Naive thymus-derived CD4-positive, alpha-beta T cell (primary cell): ENCODE data around the gene KIF26B. TPM values are rescaled to one million over a fixed set of nuclear protein-coding genes. Genes with fewer than 3 reads are reported as not detected.

Experiments
- ATAC-seq: fragments of 150-1000 bp; cut with Tn5 transposase; 2 replicates; pipeline ENCODE4 v1.10.0; 2021; ENCODE audit warnings: mild to moderate bottlenecking, moderate library complexity
- CTCF ChIA-PET: fragments of 350-600 bp; sonication (Branson Sonifier 250); formaldehyde crosslinking; loops from one replicate; lab custom pipeline; 2021; ENCODE audit warnings: antibody characterized with exemption; lab: Charles Lee
- POLR2A ChIA-PET: fragments of 350-600 bp; sonication (Branson Sonifier 250); formaldehyde crosslinking; loops from one replicate; lab custom pipeline; 2021; ENCODE audit warnings: antibody characterized with exemption, inconsistent platforms; lab: Charles Lee
- DNase-seq, 9 donors: peaks; one replicate each; pipeline versions ENCODE4 v3.0.0 to v3.0.0-alpha.2; 2020 to 2022; ENCODE audit warnings: mixed read lengths in 1 of 9
- H3K27ac ChIP-seq: one replicate; pipeline ENCODE4 v1.7.0; 2013; ENCODE audit warnings: mild to moderate bottlenecking, low read depth, low read length, moderate library complexity
- H3K27me3 ChIP-seq, 2 donors: one replicate each; pipeline ENCODE4 v1.7.0; 2013; ENCODE audit warnings: low read length in 2 of 2, mild to moderate bottlenecking in 2 of 2, moderate library complexity in 2 of 2; ENCODE audit not compliant: control insufficient read depth in 2 of 2, insufficient read depth in 2 of 2
- H3K36me3 ChIP-seq, 3 experiments: 1 replicate in 2 of 3; 2 replicates in 1 of 3; pipeline ENCODE4 v1.7.0; 2013; ENCODE audit warnings: low read length in 3 of 3, mild to moderate bottlenecking in 3 of 3, moderate library complexity in 1 of 3; ENCODE audit not compliant: insufficient read depth in 3 of 3, control insufficient read depth in 2 of 3
- H3K4me1 ChIP-seq, 2 donors: one replicate each; pipeline ENCODE4 v1.7.0; 2013; ENCODE audit warnings: low read length in 2 of 2, mild to moderate bottlenecking in 2 of 2, moderate library complexity in 1 of 2; ENCODE audit not compliant: control insufficient read depth in 2 of 2, insufficient read depth in 2 of 2
- H3K4me3 ChIP-seq: 2 replicates; pipeline ENCODE4 v1.7.0; 2013; ENCODE audit warnings: mild to moderate bottlenecking, low read length
- H3K9me3 ChIP-seq, 3 experiments: 1 replicate in 2 of 3; 2 replicates in 1 of 3; pipeline ENCODE4 v1.7.0; 2013; ENCODE audit warnings: low read length in 3 of 3; ENCODE audit not compliant: control insufficient read depth in 2 of 3
- H3K27ac Mint-ChIP-seq, 9 donors: one replicate each; pipeline ENCODE4 v1.8.0; 2020 to 2022; ENCODE audit warnings: mixed read lengths in 9 of 9, mild to moderate bottlenecking in 8 of 9, moderate library complexity in 5 of 9, inconsistent platforms in 2 of 9
- H3K27me3 Mint-ChIP-seq, 5 donors: one replicate each; pipeline ENCODE4 v1.8.0; 2021 to 2022; ENCODE audit warnings: mixed read lengths in 5 of 5, mild to moderate bottlenecking in 1 of 5
- H3K36me3 Mint-ChIP-seq, 5 donors: one replicate each; pipeline ENCODE4 v1.8.0; 2020 to 2022; ENCODE audit warnings: mixed read lengths in 5 of 5, mild to moderate bottlenecking in 3 of 5, inconsistent platforms in 1 of 5
- H3K4me1 Mint-ChIP-seq, 7 donors: one replicate each; pipeline ENCODE4 v1.8.0; 2020 to 2022; ENCODE audit warnings: mixed read lengths in 7 of 7, mild to moderate bottlenecking in 3 of 7, inconsistent platforms in 1 of 7
- H3K4me3 Mint-ChIP-seq, 10 donors: one replicate each; pipeline ENCODE4 v1.8.0; 2020 to 2022; ENCODE audit warnings: mild to moderate bottlenecking in 10 of 10, mixed read lengths in 10 of 10, moderate library complexity in 6 of 10, inconsistent platforms in 2 of 10
- H3K9me3 Mint-ChIP-seq, 11 donors: one replicate each; pipeline ENCODE4 v1.8.0; 2020 to 2022; ENCODE audit warnings: mixed read lengths in 11 of 11, mild to moderate bottlenecking in 4 of 11, inconsistent platforms in 1 of 11, moderate library complexity in 1 of 11
- intact Hi-C, 2 donors: fragments of 100-400 bp; cut with micrococcal nuclease; formaldehyde crosslinking; loops; one replicate each; pipeline ENCODE4 v1.15.1; 2023
- polyA plus RNA-seq, 2 donors: library from polyadenylated mRNA; unstranded; fragments of 300-500 nt; fragmentation: Illumina TruSeq; gene quantifications; one replicate each; pipeline ENCODE4 v1.2.3, GENCODE V29; 2021
- total RNA-seq, 6 experiments: library from RNA in 5 of 6; stranded (reverse) in 5 of 6; gene quantifications; 1 replicate in 5 of 6; 2 replicates in 1 of 6; pipeline ENCODE4 v1.2.3 and lab custom pipeline; 2021 to 2026

KIF26B gene
- total and polyA plus RNA-seq, 7 experiments from 2014 or later: 0.06 to 0.24 (median 0.21) TPM; not detected in 4

- H3K36me3 Mint-ChIP-seq: peaks cover 0 to 4% (median 2%) of the 10 kb centered on the region in 5 donors
- ATAC-seq (no peak), DNase-seq (no peak)
- peaks cover 0 to 18% (median 3%) of the 10 kb centered on the region in 3 experiments for H3K9me3 ChIP-seq
- H3K27me3 Mint-ChIP-seq: peaks cover 0 to 11% (median 3%) of the 10 kb centered on the region in 5 donors
- H3K27me3 ChIP-seq: no peaks in the 10 kb centered on the region
- H3K27ac Mint-ChIP-seq: no peak overlapping the region
- intact Hi-C loops: no loop called here
- ChIA-PET CTCF (no interaction called here), POLR2A (no interaction called here)
- H3K9me3 Mint-ChIP-seq: peaks cover 0 to 36% (median 8%) of the 10 kb centered on the region in 11 donors
- H3K4me3 ChIP-seq: no peak overlapping the region
- H3K4me3 Mint-ChIP-seq: no peak overlapping the region
- no peaks in the 10 kb centered on the region for H3K4me1 ChIP-seq
- no peaks in the 10 kb centered on the region for H3K4me1 Mint-ChIP-seq
- no peak overlapping the region for H3K27ac ChIP-seq
- H3K36me3 ChIP-seq: no peaks in the 10 kb centered on the region
Measured at GRCh38 chr1:245205864-245206263, 51.1 kb downstream of the KIF26B start.

- no peak overlapping the region for H3K4me3 Mint-ChIP-seq
Measured at GRCh38 chr1:245207056-245207638, 52.4 kb downstream of the KIF26B start.

GRCh38 chr1:245207801-245208200 lies 53.0 kb downstream of the KIF26B start:
- H3K36me3 ChIP-seq: no peaks in the 10 kb centered on the region
- ATAC-seq (no peak), DNase-seq (no peak)
- no peak overlapping the region for H3K27ac ChIP-seq
- H3K4me1 Mint-ChIP-seq: no peaks in the 10 kb centered on the region
- peaks cover 0 to 4% (median 2%) of the 10 kb centered on the region in 5 donors for H3K36me3 Mint-ChIP-seq
- no peak overlapping the region for H3K4me3 Mint-ChIP-seq
- intact Hi-C loops: no loop called here
- H3K27me3 ChIP-seq: no peaks in the 10 kb centered on the region
- H3K4me3 ChIP-seq: no peak overlapping the region
- H3K9me3 Mint-ChIP-seq: peaks cover 0 to 36% (median 8%) of the 10 kb centered on the region in 11 donors
- ChIA-PET POLR2A (no interaction called here), CTCF (no interaction called here)
- peaks cover 0 to 7% (median 0%) of the 10 kb centered on the region in 5 donors for H3K27me3 Mint-ChIP-seq
- H3K9me3 ChIP-seq: peaks cover 0 to 18% (median 3%) of the 10 kb centered on the region in 3 experiments
- H3K27ac Mint-ChIP-seq: no peak overlapping the region
- H3K4me1 ChIP-seq: no peaks in the 10 kb centered on the region

More at GRCh38 chr1:245207056-245207638, 52.4 kb downstream of the KIF26B start:
- peaks cover 0 to 36% (median 8%) of the 10 kb centered on the region in 11 donors for H3K9me3 Mint-ChIP-seq
- H3K4me1 Mint-ChIP-seq: no peaks in the 10 kb centered on the region
- Histone ChIP-seq H3K36me3 (no peaks in the 10 kb centered on the region), H3K9me3 (peaks cover 0 to 18% (median 3%) of the 10 kb centered on the region in 3 experiments), H3K27ac (no peak overlapping the region), H3K27me3 (no peaks in the 10 kb centered on the region), H3K4me3 (no peak overlapping the region), H3K4me1 (no peaks in the 10 kb centered on the region)
- ChIA-PET POLR2A (no interaction called here), CTCF (no interaction called here)
- intact Hi-C loops: no loop called here
- no peak overlapping the region for H3K27ac Mint-ChIP-seq
- H3K36me3 Mint-ChIP-seq: peaks cover 0 to 4% (median 2%) of the 10 kb centered on the region in 5 donors
- ATAC-seq: no peak
- H3K27me3 Mint-ChIP-seq: peaks cover 0 to 7% (median 0%) of the 10 kb centered on the region in 5 donors
- no peak for DNase-seq

GRCh38 chr1:245209658-245210435 lies 55.1 kb downstream of the KIF26B start:
- Histone ChIP-seq H3K27ac (no peak overlapping the region), H3K27me3 (no peaks in the 10 kb centered on the region), H3K4me3 (no peak overlapping the region), H3K9me3 (peaks cover 0 to 18% (median 3%) of the 10 kb centered on the region in 3 experiments), H3K4me1 (no peaks in the 10 kb centered on the region), H3K36me3 (no peaks in the 10 kb centered on the region)
- Mint-ChIP-seq H3K4me1 (no peaks in the 10 kb centered on the region), H3K4me3 (no peak overlapping the region), H3K27ac (no peak overlapping the region), H3K36me3 (peaks cover 0 to 3% (median 0%) of the 10 kb centered on the region in 5 donors), H3K27me3 (peaks cover 0 to 7% (median 0%) of the 10 kb centered on the region in 5 donors), H3K9me3 (peaks cover 0 to 36% (median 8%) of the 10 kb centered on the region in 11 donors)
- ATAC-seq: no peak
- POLR2A ChIA-PET: no interaction called here
- CTCF ChIA-PET: no interaction called here
- intact Hi-C loops: no loop called here
- DNase-seq: no peak

- CTCF ChIA-PET: no interaction called here
- ATAC-seq (no peak), DNase-seq (no peak)
- Histone ChIP-seq H3K36me3 (no peaks in the 10 kb centered on the region), H3K4me1 (no peaks in the 10 kb centered on the region), H3K27ac (no peak overlapping the region), H3K27me3 (no peaks in the 10 kb centered on the region), H3K4me3 (no peak overlapping the region), H3K9me3 (peaks cover 0 to 15% (median 3%) of the 10 kb centered on the region in 3 experiments)
- Mint-ChIP-seq H3K27me3 (peaks cover 0 to 7% (median 0%) of the 10 kb centered on the region in 5 donors), H3K4me3 (no peak overlapping the region), H3K27ac (no peak overlapping the region), H3K9me3 (peaks cover 0 to 34% (median 8%) of the 10 kb centered on the region in 11 donors), H3K4me1 (no peaks in the 10 kb centered on the region), H3K36me3 (peaks cover 0 to 3% (median 0%) of the 10 kb centered on the region in 5 donors)
- intact Hi-C loops: no loop called here
- POLR2A ChIA-PET: no interaction called here
Measured at GRCh38 chr1:245211035-245211749, 56.4 kb downstream of the KIF26B start.

- no peak overlapping the region for H3K4me3 ChIP-seq
- POLR2A ChIA-PET: no interaction called here
- CTCF ChIA-PET: no interaction called here
Measured at GRCh38 chr1:245211761-245212160, 57.0 kb downstream of the KIF26B start.

More at GRCh38 chr1:245211761-245212160, 57.0 kb downstream of the KIF26B start:
- Mint-ChIP-seq H3K9me3 (peaks cover 0 to 28% (median 7%) of the 10 kb centered on the region in 11 donors), H3K4me3 (no peak overlapping the region), H3K36me3 (peaks cover 0 to 3% (median 0%) of the 10 kb centered on the region in 5 donors), H3K27me3 (peaks cover 0 to 7% (median 0%) of the 10 kb centered on the region in 5 donors), H3K4me1 (no peaks in the 10 kb centered on the region), H3K27ac (no peak overlapping the region)
- intact Hi-C loops: no loop called here
- no peak overlapping the region for H3K27ac ChIP-seq
- peaks cover 0 to 9% (median 3%) of the 10 kb centered on the region in 3 experiments for H3K9me3 ChIP-seq
- no peaks in the 10 kb centered on the region for H3K4me1 ChIP-seq
- no peaks in the 10 kb centered on the region for H3K36me3 ChIP-seq
- H3K27me3 ChIP-seq: no peaks in the 10 kb centered on the region
- ATAC-seq (no peak), DNase-seq (no peak)
